Measurements from ENCODE around the gene KIR2DL3. TPM values are rescaled to one million over a fixed set of nuclear protein-coding genes. Genes with fewer than 3 reads are reported as not detected.

The KIR2DL3 gene
- total RNA-seq, 1 donor from 2014 or later, result not detected

DNA sequence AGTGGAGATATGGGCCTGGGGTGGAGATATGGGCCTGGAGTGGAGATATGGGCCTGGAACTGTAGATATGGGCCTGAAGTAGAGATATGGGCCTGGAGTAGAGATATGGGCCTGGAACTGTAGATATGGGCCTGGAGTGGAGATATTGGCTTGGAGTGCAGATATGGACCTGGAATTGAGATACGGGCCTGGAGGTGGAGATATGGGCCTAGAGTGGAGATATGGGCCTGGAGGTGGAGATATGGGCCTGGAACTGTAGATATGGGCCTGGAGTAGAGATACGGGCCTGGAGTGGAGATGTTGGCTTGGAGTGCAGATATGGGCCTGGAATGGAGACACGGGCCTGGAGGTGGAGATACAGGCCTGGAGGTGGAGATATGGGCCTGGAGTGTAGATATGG, 13.7 kb upstream of the KIR2DL3 start:
- DNase-seq (ENCODE audit: low spot score), result no peak
- Mint-ChIP-seq H3K36me3 (ENCODE audit: low read depth) (no peaks in the 10 kb centered on the region), H3K4me3 (ENCODE audit: unreplicated experiment) (no peak overlapping the region), H3K27ac (ENCODE audit: unreplicated experiment) (no peak overlapping the region), H3K27me3 (ENCODE audit: low read depth) (no peaks in the 10 kb centered on the region), H3K9me3 (ENCODE audit: low read depth) (peaks cover 70% of the 10 kb centered on the region), H3K4me1 (ENCODE audit: low read depth) (no peaks in the 10 kb centered on the region)
- TF ChIP-seq, protein P1, sequence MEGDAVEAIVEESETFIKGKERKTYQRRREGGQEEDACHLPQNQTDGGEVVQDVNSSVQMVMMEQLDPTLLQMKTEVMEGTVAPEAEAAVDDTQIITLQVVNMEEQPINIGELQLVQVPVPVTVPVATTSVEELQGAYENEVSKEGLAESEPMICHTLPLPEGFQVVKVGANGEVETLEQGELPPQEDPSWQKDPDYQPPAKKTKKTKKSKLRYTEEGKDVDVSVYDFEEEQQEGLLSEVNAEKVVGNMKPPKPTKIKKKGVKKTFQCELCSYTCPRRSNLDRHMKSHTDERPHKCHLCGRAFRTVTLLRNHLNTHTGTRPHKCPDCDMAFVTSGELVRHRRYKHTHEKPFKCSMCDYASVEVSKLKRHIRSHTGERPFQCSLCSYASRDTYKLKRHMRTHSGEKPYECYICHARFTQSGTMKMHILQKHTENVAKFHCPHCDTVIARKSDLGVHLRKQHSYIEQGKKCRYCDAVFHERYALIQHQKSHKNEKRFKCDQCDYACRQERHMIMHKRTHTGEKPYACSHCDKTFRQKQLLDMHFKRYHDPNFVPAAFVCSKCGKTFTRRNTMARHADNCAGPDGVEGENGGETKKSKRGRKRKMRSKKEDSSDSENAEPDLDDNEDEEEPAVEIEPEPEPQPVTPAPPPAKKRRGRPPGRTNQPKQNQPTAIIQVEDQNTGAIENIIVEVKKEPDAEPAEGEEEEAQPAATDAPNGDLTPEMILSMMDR (IDR thresholded peaks at IDR 0.05), result no peak

- Mint-ChIP-seq H3K36me3 (ENCODE audit: low read depth) (no peaks in the 10 kb centered on the region), H3K9me3 (ENCODE audit: low read depth) (peaks cover 64% of the 10 kb centered on the region), H3K4me3 (ENCODE audit: unreplicated experiment) (no peak overlapping the region), H3K4me1 (ENCODE audit: low read depth) (no peaks in the 10 kb centered on the region), H3K27me3 (ENCODE audit: low read depth) (no peaks in the 10 kb centered on the region), H3K27ac (ENCODE audit: unreplicated experiment) (no peak overlapping the region)
- TF ChIP-seq, protein P1 (IDR thresholded peaks at IDR 0.05), result no peak
- DNase-seq (ENCODE audit: low spot score), result no peak
These were observed 13.0 kb upstream of the KIR2DL3 start for GRCh38 chr19:54725321-54725720.

- DNase-seq (ENCODE audit: low spot score), result no peak
- Mint-ChIP-seq H3K4me1 (ENCODE audit: low read depth) (no peaks in the 10 kb centered on the region), H3K36me3 (ENCODE audit: low read depth) (no peaks in the 10 kb centered on the region), H3K27ac (ENCODE audit: unreplicated experiment) (no peak overlapping the region), H3K4me3 (ENCODE audit: unreplicated experiment) (no peak overlapping the region), H3K9me3 (ENCODE audit: low read depth) (peaks cover 64% of the 10 kb centered on the region), H3K27me3 (ENCODE audit: low read depth) (no peaks in the 10 kb centered on the region)
- TF ChIP-seq, protein P1 (IDR thresholded peaks at IDR 0.05), result no peak
These were observed 10.8 kb upstream of the KIR2DL3 start for GRCh38 chr19:54727562-54727961.

DNA sequence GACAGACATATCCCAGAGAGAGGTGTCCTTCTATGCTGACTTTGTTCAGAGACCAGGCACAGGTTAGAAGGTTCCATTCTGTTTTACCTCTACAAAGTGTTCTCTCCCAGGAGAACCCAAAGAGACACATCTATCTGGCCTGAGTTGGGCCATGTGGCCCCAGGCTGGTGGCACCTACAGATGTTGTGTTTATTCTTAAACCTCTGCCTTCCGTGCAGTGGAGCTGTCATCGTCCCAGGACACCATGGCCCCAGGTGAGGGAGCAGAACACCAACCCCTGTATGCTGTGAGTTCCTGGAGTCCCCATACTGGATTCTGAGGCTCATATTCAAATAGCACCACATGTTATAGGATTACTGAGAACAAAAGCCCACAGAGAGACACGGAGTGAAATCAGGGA, 10.1 kb upstream of the KIR2DL3 start:
- H3K9me3 Mint-ChIP-seq (ENCODE audit: low read depth), result peaks cover 64% of the 10 kb centered on the region

GRCh38 chr19:54729416-54730188, 8.7 kb upstream of the KIR2DL3 start:
- Mint-ChIP-seq H3K27ac (ENCODE audit: unreplicated experiment) (no peak overlapping the region), H3K27me3 (ENCODE audit: low read depth) (no peaks in the 10 kb centered on the region), H3K4me1 (ENCODE audit: low read depth) (no peaks in the 10 kb centered on the region), H3K9me3 (ENCODE audit: low read depth) (peaks cover 63% of the 10 kb centered on the region), H3K36me3 (ENCODE audit: low read depth) (no peaks in the 10 kb centered on the region), H3K4me3 (ENCODE audit: unreplicated experiment) (no peak overlapping the region)
- DNase-seq (ENCODE audit: low spot score), result no peak
- TF ChIP-seq, protein P1 (IDR thresholded peaks at IDR 0.05), result no peak

More for the DNA sequence above, 10.1 kb upstream of the KIR2DL3 start:
- DNase-seq (ENCODE audit: low spot score), result no peak
- H3K27ac Mint-ChIP-seq (ENCODE audit: unreplicated experiment), result no peak overlapping the region
- H3K4me1 Mint-ChIP-seq (ENCODE audit: low read depth), result no peaks in the 10 kb centered on the region
- no peaks in the 10 kb centered on the region for H3K36me3 Mint-ChIP-seq (ENCODE audit: low read depth)
- TF ChIP-seq, protein P1 (IDR thresholded peaks at IDR 0.05), result no peak
- no peaks in the 10 kb centered on the region for H3K27me3 Mint-ChIP-seq (ENCODE audit: low read depth)
- no peak overlapping the region for H3K4me3 Mint-ChIP-seq (ENCODE audit: unreplicated experiment)
